ENCODE data around the gene PTGES2.

The PTGES2 gene

GRCh38 chr9:128168731-128169308 lies 41.3 kb upstream of the PTGES2 start:
- Histone ChIP-seq H3K9me2 (replicated peaks; ENCODE audit: control insufficient read depth, low read length) (no peaks in the 10 kb centered on the region), H3K27ac (ENCODE audit: low read depth, low read length) (no peak overlapping the region), H3K27me3 (ENCODE audit: control insufficient read depth, low read length) (no peaks in the 10 kb centered on the region), H3K4me2 (ENCODE audit: low read length) (no peak overlapping the region), H3K4me3 (ENCODE audit: low read length) (no peak overlapping the region), H3K36me3 (ENCODE audit: control insufficient read depth, low read length) (peaks cover 42% of the 10 kb centered on the region), H3K4me1 (ENCODE audit: control insufficient read depth, low read length) (peaks cover 5% of the 10 kb centered on the region), H3F3A (ENCODE audit: control insufficient read depth, insufficient read depth) (no peaks in the 10 kb centered on the region), H3K9me3 (ENCODE audit: control insufficient read depth, insufficient read depth, low read length) (no peaks in the 10 kb centered on the region), H3K79me2 (ENCODE audit: control insufficient read depth, low read length) (no peaks in the 10 kb centered on the region), H4K20me1 (ENCODE audit: control insufficient read depth, insufficient read depth, low read depth, low read length) (no peaks in the 10 kb centered on the region)
- TF ChIP-seq CTCF (IDR thresholded peaks at IDR 0.05; ENCODE audit: low read depth, low read length, poor library complexity, severe bottlenecking) (no peak), EZH2phosphoT487 (IDR thresholded peaks at IDR 0.05; ENCODE audit: borderline replicate concordance, low read length) (no peak)

- peaks cover 58% of the 10 kb centered on the region for H3K36me3 ChIP-seq (ENCODE audit: control insufficient read depth, low read length)
- no peaks in the 10 kb centered on the region for H3K27me3 ChIP-seq (ENCODE audit: control insufficient read depth, low read length)
- no peak overlapping the region for H3K27ac ChIP-seq (ENCODE audit: low read depth, low read length)
- H3K9me2 ChIP-seq (replicated peaks; ENCODE audit: control insufficient read depth, low read length) = no peaks in the 10 kb centered on the region
- no peak overlapping the region for H3K4me3 ChIP-seq (ENCODE audit: low read length)
- TF ChIP-seq EZH2phosphoT487 (IDR thresholded peaks at IDR 0.05; ENCODE audit: borderline replicate concordance, low read length) = no peak
- no peak for TF ChIP-seq CTCF (IDR thresholded peaks at IDR 0.05; ENCODE audit: low read depth, low read length, poor library complexity, severe bottlenecking)
- H4K20me1 ChIP-seq (ENCODE audit: control insufficient read depth, insufficient read depth, low read depth, low read length) = no peaks in the 10 kb centered on the region
- H3K4me1 ChIP-seq (ENCODE audit: control insufficient read depth, low read length) = peaks cover under 1% of the 10 kb centered on the region; the same call in 1 of the 2 replicates
- H3K79me2 ChIP-seq (ENCODE audit: control insufficient read depth, low read length) = no peaks in the 10 kb centered on the region
- no peaks in the 10 kb centered on the region for H3K9me3 ChIP-seq (ENCODE audit: control insufficient read depth, insufficient read depth, low read length)
- no peak overlapping the region for H3K4me2 ChIP-seq (ENCODE audit: low read length)
- H3F3A ChIP-seq (ENCODE audit: control insufficient read depth, insufficient read depth) = no peaks in the 10 kb centered on the region
Measured at GRCh38 chr9:128167209-128167608, 39.7 kb upstream of the PTGES2 start.

GRCh38 chr9:128166169-128166568 lies 38.6 kb upstream of the PTGES2 start:
- H3F3A ChIP-seq (ENCODE audit: control insufficient read depth, insufficient read depth) = peaks cover under 1% of the 10 kb centered on the region; the same call in 1 of the 2 replicates
- H3K9me3 ChIP-seq (ENCODE audit: control insufficient read depth, insufficient read depth, low read length) = no peaks in the 10 kb centered on the region
- H3K27ac ChIP-seq (ENCODE audit: low read depth, low read length) = no peak overlapping the region
- no peaks in the 10 kb centered on the region for H4K20me1 ChIP-seq (ENCODE audit: control insufficient read depth, insufficient read depth, low read depth, low read length)
- H3K36me3 ChIP-seq (ENCODE audit: control insufficient read depth, low read length) = peaks cover 60% of the 10 kb centered on the region
- no peak overlapping the region for H3K4me2 ChIP-seq (ENCODE audit: low read length)
- peaks cover 3% of the 10 kb centered on the region for H3K4me1 ChIP-seq (ENCODE audit: control insufficient read depth, low read length)
- TF ChIP-seq EZH2phosphoT487 (IDR thresholded peaks at IDR 0.05; ENCODE audit: borderline replicate concordance, low read length) (no peak), CTCF (IDR thresholded peaks at IDR 0.05; ENCODE audit: low read depth, low read length, poor library complexity, severe bottlenecking) (no peak)
- no peaks in the 10 kb centered on the region for H3K9me2 ChIP-seq (replicated peaks; ENCODE audit: control insufficient read depth, low read length)
- H3K79me2 ChIP-seq (ENCODE audit: control insufficient read depth, low read length) = peaks cover 3% of the 10 kb centered on the region
- H3K4me3 ChIP-seq (ENCODE audit: low read length) = no peak overlapping the region
- no peaks in the 10 kb centered on the region for H3K27me3 ChIP-seq (ENCODE audit: control insufficient read depth, low read length)
